Kidney tubule cell (primary cell): ENCODE results near the gene ANKRD12.
A peak's percentile ranks its signal among the peaks of the same experiment; 100 is the strongest.

ENCODE experiments used
- DNase-seq: peaks from one replicate; pipeline ENCODE4 v3.0.0-alpha.2; 2018; ENCODE audit warnings: low spot score

The ANKRD12 gene

GRCh38 chr18:9188359-9189231 is 52.0 kb downstream of the ANKRD12 start:
- DNase-seq, result no peak

DNA sequence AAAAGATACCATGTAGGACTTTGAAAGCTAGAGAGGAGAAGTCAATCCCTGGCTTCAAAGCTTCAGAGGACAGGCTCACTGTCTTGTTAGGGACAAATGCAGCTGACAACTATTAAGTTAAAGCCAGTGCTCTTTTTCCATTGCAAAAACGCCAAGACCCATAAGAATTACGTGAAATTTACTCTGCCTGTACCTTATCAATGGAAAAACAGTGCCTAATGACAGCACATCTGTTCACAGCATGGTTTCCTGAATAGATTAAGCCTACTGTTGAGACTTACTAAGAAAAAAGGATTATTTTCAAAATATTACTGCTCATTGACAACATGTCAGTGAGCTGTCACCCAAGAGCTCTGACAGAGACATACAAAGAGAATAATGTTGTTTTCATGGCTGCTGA is 52.9 kb downstream of the ANKRD12 start:
- no peak for DNase-seq

DNA sequence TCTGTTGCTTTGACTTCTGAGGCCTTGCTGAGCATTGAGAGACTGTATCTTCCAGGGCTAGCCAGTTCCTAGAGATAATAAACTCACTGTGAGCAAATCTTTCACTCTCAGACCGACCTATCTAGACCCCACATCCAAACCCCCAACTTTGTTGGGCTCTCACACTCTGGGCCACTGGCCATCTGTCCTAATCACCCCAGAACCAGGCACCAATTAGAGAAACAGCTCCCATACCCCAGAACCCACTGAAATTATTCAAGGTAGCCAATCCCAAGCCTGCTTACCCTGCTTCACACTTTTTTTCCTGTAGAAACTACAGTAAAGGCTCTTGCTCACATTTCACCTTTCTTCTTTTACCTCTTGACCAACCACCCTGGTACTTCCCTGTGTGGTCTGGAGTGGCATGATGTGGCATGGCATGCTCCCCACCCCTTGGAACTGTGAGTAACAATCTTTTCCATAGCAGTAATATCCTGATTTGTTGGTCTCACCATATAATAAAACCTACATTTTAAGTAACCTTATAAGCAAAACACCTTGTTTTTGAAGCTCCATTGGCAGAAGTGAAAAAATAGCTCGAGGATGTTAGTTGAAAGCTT is 55.2 kb downstream of the ANKRD12 start:
- peak; percentile 29 for DNase-seq

GRCh38 chr18:9193031-9193430 is 56.5 kb downstream of the ANKRD12 start:
- no peak for DNase-seq

DNA sequence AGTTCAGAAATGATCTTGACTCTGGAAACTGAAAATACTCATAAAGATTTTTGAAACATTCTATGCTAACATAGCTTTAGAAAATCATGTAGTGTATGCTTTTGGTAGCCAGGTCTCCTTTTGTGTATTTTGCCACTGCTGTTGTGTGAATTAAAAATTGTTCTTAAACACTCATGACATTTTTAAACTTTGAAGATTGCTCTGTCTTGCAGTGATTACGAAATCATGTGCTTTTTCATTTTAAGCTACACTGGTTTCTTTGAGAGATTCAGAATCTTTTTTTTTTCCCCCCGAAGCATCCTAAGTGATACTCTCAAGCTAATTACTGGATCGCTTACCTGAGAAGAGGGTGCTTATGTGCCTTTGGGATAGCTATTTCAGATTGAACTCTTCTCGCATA is 60.0 kb downstream of the ANKRD12 start:
- DNase-seq, result no peak

- DNase-seq, result no peak
These were observed 63.1 kb downstream of the ANKRD12 start for GRCh38 chr18:9199681-9200080.

- no peak for DNase-seq
These were observed 64.6 kb downstream of the ANKRD12 start for GRCh38 chr18:9201224-9201623.

DNA sequence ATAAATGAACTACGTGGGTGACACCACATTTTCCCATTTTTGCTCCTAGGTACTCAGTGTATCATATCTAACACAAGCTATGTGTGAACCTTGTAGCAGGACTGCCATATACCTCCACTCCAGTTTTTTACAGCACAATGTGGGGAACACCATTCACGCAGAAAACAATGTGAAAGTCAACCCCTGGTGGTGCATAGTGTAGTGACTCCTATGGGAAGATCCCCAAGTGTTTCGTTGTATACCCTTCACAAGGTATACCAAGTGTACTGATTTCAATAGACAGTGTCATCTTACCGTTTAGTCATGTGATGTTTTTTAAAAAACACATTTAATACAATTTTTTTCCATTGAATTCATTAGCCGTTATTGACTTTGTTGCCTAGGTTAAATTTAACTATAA is 68.1 kb downstream of the ANKRD12 start:
- no peak for DNase-seq

GRCh38 chr18:9206421-9206820 is 69.8 kb downstream of the ANKRD12 start:
- DNase-seq, result no peak

DNA sequence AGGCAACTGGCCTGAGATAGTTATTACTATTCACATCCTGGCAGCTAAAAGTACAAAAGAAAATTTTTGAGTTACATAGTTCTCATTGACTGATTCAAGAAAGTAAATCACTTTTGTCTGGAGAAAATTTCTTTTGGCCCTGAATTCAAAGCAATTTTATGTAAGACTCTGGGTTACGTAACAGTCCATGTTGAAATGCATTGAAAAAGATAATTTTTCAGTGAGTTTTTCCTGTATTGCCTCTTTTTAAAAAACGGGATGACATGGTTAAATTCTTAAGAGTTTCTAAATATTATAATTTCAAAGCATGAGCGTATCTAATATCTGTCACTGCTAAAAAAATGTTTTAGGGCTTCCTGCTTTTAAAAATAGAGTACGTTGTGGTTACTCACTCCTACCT is 72.7 kb downstream of the ANKRD12 start:
- no peak for DNase-seq

- peak; percentile 17 for DNase-seq
These were observed 74.4 kb downstream of the ANKRD12 start for GRCh38 chr18:9210966-9211365.

- DNase-seq, result peak; percentile 26
These were observed 75.4 kb downstream of the ANKRD12 start for GRCh38 chr18:9211955-9212354.

DNA sequence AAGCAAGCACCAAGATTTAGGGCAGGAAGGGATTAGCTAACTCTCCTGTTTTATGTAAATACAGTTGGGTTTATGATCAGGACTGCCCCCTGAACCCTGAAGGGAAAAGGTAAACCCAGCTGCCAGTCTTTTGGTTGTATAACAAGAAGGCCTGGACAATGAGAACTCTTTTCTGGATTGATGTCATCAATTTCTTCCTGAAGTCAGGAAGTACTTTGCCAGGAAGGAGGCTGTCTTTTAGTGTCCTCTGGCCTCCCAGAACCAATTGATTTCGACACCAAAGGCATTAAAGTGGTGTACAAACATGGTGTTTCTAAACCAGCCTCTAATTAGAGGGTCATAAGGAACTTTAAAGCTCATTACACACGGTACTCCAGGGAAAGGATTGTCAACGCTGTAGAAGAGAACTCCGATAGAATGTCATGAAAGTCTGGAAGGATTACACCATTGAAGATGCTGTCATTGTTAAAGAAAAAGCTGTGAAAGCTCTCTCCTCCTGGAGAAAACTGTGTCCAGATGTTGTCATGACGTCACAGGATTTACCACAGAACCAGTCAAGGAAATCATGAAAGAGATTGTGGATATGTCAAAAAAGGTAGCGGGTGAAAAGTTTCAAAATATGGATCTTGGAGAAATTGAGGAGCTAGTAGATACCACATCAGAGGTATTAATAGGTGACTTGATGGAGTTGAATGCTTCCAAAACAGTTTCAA is 78.8 kb downstream of the ANKRD12 start:
- no peak for DNase-seq

- DNase-seq, result no peak
These were observed 79.9 kb downstream of the ANKRD12 start for GRCh38 chr18:9216459-9216858.

- DNase-seq, result no peak
These were observed 81.3 kb downstream of the ANKRD12 start for GRCh38 chr18:9217743-9218451.

- DNase-seq, result peak; percentile 55
These were observed 84.5 kb downstream of the ANKRD12 start for GRCh38 chr18:9221040-9221439.

DNA sequence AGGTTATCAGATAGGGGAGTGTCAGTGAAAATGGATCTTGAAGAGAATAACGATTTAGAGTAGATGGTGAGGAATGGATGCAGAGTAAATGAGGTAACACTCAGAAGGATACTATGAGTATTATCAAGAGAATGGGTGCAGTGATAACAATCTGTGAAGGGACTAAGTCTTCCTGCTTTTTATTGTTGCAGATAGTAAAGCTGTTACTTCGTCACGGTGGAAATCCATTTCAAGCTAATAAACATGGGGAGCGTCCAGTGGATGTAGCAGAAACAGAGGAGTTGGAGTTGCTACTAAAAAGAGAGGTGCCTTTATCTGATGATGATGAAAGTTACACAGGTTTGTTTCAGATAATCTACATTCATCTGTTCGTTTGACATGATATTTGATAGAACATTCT is 85.1 kb downstream of the ANKRD12 start:
- no peak for DNase-seq

GRCh38 chr18:9223356-9223755 is 86.8 kb downstream of the ANKRD12 start:
- DNase-seq, result no peak

GRCh38 chr18:9226463-9226862 is 89.9 kb downstream of the ANKRD12 start:
- no peak for DNase-seq

DNA sequence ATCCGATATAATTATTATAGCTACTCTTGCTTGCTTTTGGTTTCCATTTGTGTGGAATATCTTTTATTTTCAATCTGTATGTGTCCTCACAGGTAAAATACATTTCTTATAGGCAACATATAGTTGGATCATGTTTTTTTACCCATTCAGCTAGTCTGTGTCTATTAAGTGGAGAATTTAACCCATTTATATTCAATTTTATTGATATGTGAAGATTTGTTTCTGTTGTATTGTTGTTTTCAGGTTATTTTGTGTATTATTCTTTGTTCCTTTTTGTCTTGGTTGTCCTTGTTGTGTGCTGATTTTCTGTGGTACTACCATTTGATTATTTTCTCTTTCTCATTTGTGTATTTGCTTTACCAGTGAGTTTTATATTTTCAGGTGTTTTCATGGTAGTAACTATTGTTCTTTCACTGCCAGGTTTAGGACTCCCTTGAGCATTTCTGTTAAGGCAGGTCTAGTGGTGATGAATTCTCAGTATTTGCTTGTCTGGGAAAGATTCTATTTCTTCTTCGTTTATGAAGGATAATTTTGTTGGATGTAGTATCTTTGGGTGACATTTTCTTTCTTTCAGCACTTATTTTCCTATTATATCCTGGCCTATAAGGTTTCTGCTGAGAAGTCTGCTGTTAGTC is 95.4 kb downstream of the ANKRD12 start:
- no peak for DNase-seq

DNA sequence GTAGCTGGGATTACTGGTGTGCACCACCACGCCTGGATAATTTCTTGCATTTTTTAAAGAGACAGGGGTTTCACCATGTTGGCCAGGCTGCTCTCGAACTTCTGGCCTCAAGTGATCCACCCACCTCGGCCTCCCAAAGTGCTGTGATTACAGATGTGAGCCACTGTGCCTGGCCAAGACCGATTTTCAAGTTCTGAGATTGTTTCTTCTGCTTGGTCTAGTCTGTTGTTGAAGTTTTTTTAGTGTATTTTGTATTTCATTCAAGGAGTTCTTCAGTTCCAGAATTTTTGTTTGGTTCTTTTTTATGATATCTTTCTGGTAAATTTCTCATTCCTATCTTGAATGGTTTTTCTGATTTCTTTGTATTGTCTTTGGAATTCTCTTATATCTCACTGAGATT is 96.4 kb downstream of the ANKRD12 start:
- no peak for DNase-seq
